IPS-15b (cell line): Measurements from ENCODE around the gene SLCO2A1.
A peak's percentile ranks its signal among the peaks of the same experiment; 100 is the strongest.

Source experiments
- H3K27me3 ChIP-seq: one replicate; pipeline ENCODE4 v1.6.1; 2013; ENCODE audit warnings: low read length; ENCODE audit not compliant: control insufficient read depth, insufficient read depth
- H3K36me3 ChIP-seq: one replicate; pipeline ENCODE4 v1.6.1; 2013; ENCODE audit warnings: low read length; ENCODE audit not compliant: control insufficient read depth, insufficient read depth
- H3K4me1 ChIP-seq: one replicate; pipeline ENCODE4 v1.6.1; 2013; ENCODE audit warnings: mild to moderate bottlenecking, low read length; ENCODE audit not compliant: control insufficient read depth, insufficient read depth
- H3K4me3 ChIP-seq: one replicate; pipeline ENCODE4 v1.5.1; 2013; ENCODE audit warnings: low read depth, low read length
- H3K9ac ChIP-seq: one replicate; pipeline ENCODE4 v1.6.1; 2013; ENCODE audit warnings: low read depth, mild to moderate bottlenecking, low read length
- H3K9me3 ChIP-seq: one replicate; pipeline ENCODE4 v1.6.1; 2013; ENCODE audit warnings: mild to moderate bottlenecking, low read length; ENCODE audit not compliant: control insufficient read depth, insufficient read depth

The SLCO2A1 gene

GRCh38 chr3:134028486-134029255, 1.1 kb downstream of the SLCO2A1 start:
- Histone ChIP-seq H3K27me3 (peaks cover 42% of the 10 kb centered on the region), H3K36me3 (no peaks in the 10 kb centered on the region), H3K9ac (peak overlapping the region; percentile 37), H3K9me3 (no peaks in the 10 kb centered on the region), H3K4me1 (peaks cover 9% of the 10 kb centered on the region), H3K4me3 (peak overlapping the region; percentile 64)

GRCh38 chr3:134027631-134028030, 2.1 kb downstream of the SLCO2A1 start:
- Histone ChIP-seq H3K27me3 (peaks cover 40% of the 10 kb centered on the region), H3K4me3 (no peak overlapping the region), H3K36me3 (no peaks in the 10 kb centered on the region), H3K9ac (no peak overlapping the region), H3K9me3 (no peaks in the 10 kb centered on the region), H3K4me1 (peaks cover 9% of the 10 kb centered on the region)

- Histone ChIP-seq H3K27me3 (no peaks in the 10 kb centered on the region), H3K9ac (no peak overlapping the region), H3K9me3 (no peaks in the 10 kb centered on the region), H3K36me3 (no peaks in the 10 kb centered on the region), H3K4me3 (no peak overlapping the region), H3K4me1 (no peaks in the 10 kb centered on the region)
These were observed 9.5 kb downstream of the SLCO2A1 start for GRCh38 chr3:134020135-134020680.

- H3K27me3 ChIP-seq: no peaks in the 10 kb centered on the region
- no peaks in the 10 kb centered on the region for H3K4me1 ChIP-seq
- no peaks in the 10 kb centered on the region for H3K9me3 ChIP-seq
These were observed 10.9 kb downstream of the SLCO2A1 start for GRCh38 chr3:134018850-134019249.

GRCh38 chr3:134018406-134018805, 11.3 kb downstream of the SLCO2A1 start:
- Histone ChIP-seq H3K36me3 (no peaks in the 10 kb centered on the region), H3K27me3 (no peaks in the 10 kb centered on the region), H3K9ac (no peak overlapping the region), H3K4me1 (no peaks in the 10 kb centered on the region), H3K9me3 (no peaks in the 10 kb centered on the region), H3K4me3 (no peak overlapping the region)

More at GRCh38 chr3:134018850-134019249, 10.9 kb downstream of the SLCO2A1 start:
- Histone ChIP-seq H3K9ac (no peak overlapping the region), H3K36me3 (no peaks in the 10 kb centered on the region), H3K4me3 (no peak overlapping the region)

GRCh38 chr3:134017490-134017889, 12.2 kb downstream of the SLCO2A1 start:
- Histone ChIP-seq H3K9me3 (no peaks in the 10 kb centered on the region), H3K36me3 (no peaks in the 10 kb centered on the region), H3K4me1 (no peaks in the 10 kb centered on the region), H3K4me3 (no peak overlapping the region), H3K27me3 (no peaks in the 10 kb centered on the region), H3K9ac (no peak overlapping the region)

- H3K4me1 ChIP-seq: no peaks in the 10 kb centered on the region
These were observed 15.5 kb downstream of the SLCO2A1 start for GRCh38 chr3:134014270-134014669.

GRCh38 chr3:134013280-134013679, 16.4 kb downstream of the SLCO2A1 start:
- Histone ChIP-seq H3K4me3 (no peak overlapping the region), H3K9ac (no peak overlapping the region), H3K9me3 (no peaks in the 10 kb centered on the region), H3K4me1 (no peaks in the 10 kb centered on the region), H3K36me3 (no peaks in the 10 kb centered on the region), H3K27me3 (no peaks in the 10 kb centered on the region)

More at GRCh38 chr3:134014270-134014669, 15.5 kb downstream of the SLCO2A1 start:
- no peaks in the 10 kb centered on the region for H3K36me3 ChIP-seq
- no peaks in the 10 kb centered on the region for H3K27me3 ChIP-seq
- no peak overlapping the region for H3K4me3 ChIP-seq
- H3K9ac ChIP-seq: no peak overlapping the region
- no peaks in the 10 kb centered on the region for H3K9me3 ChIP-seq

- Histone ChIP-seq H3K4me3 (no peak overlapping the region), H3K9ac (no peak overlapping the region), H3K27me3 (no peaks in the 10 kb centered on the region), H3K36me3 (no peaks in the 10 kb centered on the region), H3K9me3 (no peaks in the 10 kb centered on the region), H3K4me1 (no peaks in the 10 kb centered on the region)
These were observed 20.3 kb downstream of the SLCO2A1 start for GRCh38 chr3:134009345-134010000.

GRCh38 chr3:134008630-134009156, 21.0 kb downstream of the SLCO2A1 start:
- no peaks in the 10 kb centered on the region for H3K27me3 ChIP-seq
- H3K9ac ChIP-seq: no peak overlapping the region
- no peaks in the 10 kb centered on the region for H3K9me3 ChIP-seq
- no peak overlapping the region for H3K4me3 ChIP-seq
- no peaks in the 10 kb centered on the region for H3K36me3 ChIP-seq
- H3K4me1 ChIP-seq: no peaks in the 10 kb centered on the region

- H3K9ac ChIP-seq: no peak overlapping the region
- H3K4me1 ChIP-seq: no peaks in the 10 kb centered on the region
- H3K9me3 ChIP-seq: no peaks in the 10 kb centered on the region
- H3K27me3 ChIP-seq: no peaks in the 10 kb centered on the region
- H3K36me3 ChIP-seq: no peaks in the 10 kb centered on the region
- no peak overlapping the region for H3K4me3 ChIP-seq
These were observed 21.9 kb downstream of the SLCO2A1 start for GRCh38 chr3:134007819-134008218.
